ENCODE measurements around the gene ZNF511. TPM values are rescaled to one million over a fixed set of nuclear protein-coding genes. Genes with fewer than 3 reads are reported as not detected.

Gene ZNF511
- total and polyA plus RNA-seq, 9 of the 15 experiments (the other 6 are each of a cell fraction or from before 2014, with no cell fraction given): 0.61 to 69.3 (median 40.1) TPM

- TF ChIP-seq SRSF3 (IDR thresholded peaks at IDR 0.05; ENCODE audit: insufficient read depth, low read length) (no peak), STAT5A (IDR thresholded peaks at IDR 0.05; ENCODE audit: borderline replicate concordance, low read length) (no peak), HDAC8 (tag; IDR thresholded peaks at IDR 0.05) (peak; percentile 78; the same call in 1 of the 2 replicates), MYC (IDR thresholded peaks at IDR 0.05; ENCODE audit: low read depth, low read length) (peak; percentile 41; the same call in 1 of the 2 replicates), MYC (CRISPR knock-in tag; IDR thresholded peaks at IDR 0.05; ENCODE audit: borderline replicate concordance, low read depth) (no peak), SNIP1 (IDR thresholded peaks at IDR 0.05; ENCODE audit: low read depth) (no peak), SMAD1 (IDR thresholded peaks at IDR 0.05; ENCODE audit: low read depth, low read length, partially characterized antibody) (no peak), ZNF408 (CRISPR knock-in tag; IDR thresholded peaks at IDR 0.05; ENCODE audit: low read depth) (no peak), ZBTB1 (CRISPR knock-in tag; IDR thresholded peaks at IDR 0.05; ENCODE audit: borderline replicate concordance, low read depth) (peak; percentile 46; the same call in 1 of the 2 replicates), AFF4 (CRISPR knock-in tag; IDR thresholded peaks at IDR 0.05) (peak; percentile 43; the same call in 1 of the 2 replicates), MLLT1 (IDR thresholded peaks at IDR 0.05) (no peak), ZNF263 (CRISPR knock-in tag; IDR thresholded peaks at IDR 0.05; ENCODE audit: borderline replicate concordance) (peak; percentile 39; the same call in 1 of the 2 replicates), ZNF699 (CRISPR knock-in tag; IDR thresholded peaks at IDR 0.05; ENCODE audit: insufficient replicate concordance) (no peak), CTBP1 (IDR thresholded peaks at IDR 0.05; ENCODE audit: borderline replicate concordance) (peak; percentile 45; the same call in 1 of the 2 replicates), POLR2G (IDR thresholded peaks at IDR 0.05; ENCODE audit: low read depth, low read length) (peak; percentile 91), EP300 (IDR thresholded peaks at IDR 0.05; ENCODE audit: low read length) (no peak), SETDB1 (IDR thresholded peaks at IDR 0.05; ENCODE audit: low read length) (no peak), EGR1 (conservative IDR thresholded peaks at IDR 0.05) (peak; percentile 49; the same call in 1 of the 2 replicates), CCNT2 (IDR thresholded peaks at IDR 0.05; ENCODE audit: borderline replicate concordance, extremely low read depth, insufficient read length, low read depth, low read length) (peak; percentile 77), CBFA2T3 (IDR thresholded peaks at IDR 0.05) (no peak), E2F3 (CRISPR knock-in tag; IDR thresholded peaks at IDR 0.05) (0 out of 2 replicates have a peak, but pooled peaks have one; percentile 61), EWSR1 (IDR thresholded peaks at IDR 0.05; ENCODE audit: borderline replicate concordance, low read depth, partially characterized antibody) (no peak), TBP (optimal IDR thresholded peaks at IDR 0.05; ENCODE audit: low read depth, low read length) (peak; percentile 62), ZC3H11A (IDR thresholded peaks at IDR 0.05; ENCODE audit: low read depth, low read length) (no peak)
Measured at GRCh38 chr10:133308421-133309099, at the start of gene ZNF511, which contains the start of gene TUBGCP2 (continued).

All from K562 (cell line).